Loucy (cell line): ENCODE results near the gene AFF2.

Experiments
- CTCF ChIP-seq: fragments of 200-600 bp; sonication (generic); conservative IDR thresholded peaks from 2 replicates; pipeline ENCODE4 v1.5.1; 2014; ENCODE audit warnings: mild to moderate bottlenecking, antibody characterized with exemption, low read length
- EZH2phosphoT487 ChIP-seq: fragments of 200-600 bp; IDR thresholded peaks from 2 replicates; pipeline ENCODE4 v1.6.1; 2018; ENCODE audit warnings: antibody characterized with exemption, mild to moderate bottlenecking, moderate library complexity, borderline replicate concordance

GRCh38 chrX:148976571-148977400 lies 476.4 kb downstream of the AFF2 start:
- TF ChIP-seq CTCF (no peak), EZH2phosphoT487 (no peak)
